Loucy (cell line): ENCODE data around the gene GPC1.

Source experiments
- H2AFZ ChIP-seq: fragments of 200-600 bp; sonication (generic); 2 replicates; pipeline ENCODE4 v1.6.0; 2016; ENCODE audit warnings: antibody characterized with exemption, mild to moderate bottlenecking, low read length, moderate library complexity
- H3F3A ChIP-seq: fragments of 200-600 bp; 2 replicates; pipeline ENCODE4 v1.6.0; 2016; ENCODE audit warnings: antibody characterized with exemption, low read depth, mild to moderate bottlenecking
- H3K27me3 ChIP-seq: fragments of 200-600 bp; sonication (generic); 2 replicates; pipeline ENCODE4 v1.6.1; 2014; ENCODE audit warnings: low read length, mild to moderate bottlenecking; ENCODE audit not compliant: insufficient read depth, poor library complexity, severe bottlenecking
- H3K36me3 ChIP-seq: fragments of 200-600 bp; sonication (generic); 2 replicates; pipeline ENCODE4 v1.6.1; 2016; ENCODE audit warnings: low read length; ENCODE audit not compliant: insufficient read depth
- H3K4me1 ChIP-seq: fragments of 200-600 bp; sonication (generic); 2 replicates; pipeline ENCODE4 v1.5.1; 2014; ENCODE audit warnings: low read length, mild to moderate bottlenecking; ENCODE audit not compliant: insufficient read depth, poor library complexity, severe bottlenecking
- H3K4me2 ChIP-seq: fragments of 200-600 bp; sonication (generic); 2 replicates; pipeline ENCODE4 v1.6.0; 2014; ENCODE audit warnings: antibody characterized with exemption, low read length, low read depth, mild to moderate bottlenecking; ENCODE audit not compliant: poor library complexity, severe bottlenecking
- H3K4me3 ChIP-seq: fragments of 200-600 bp; sonication (generic); 2 replicates; pipeline ENCODE4 v1.5.1; 2014; ENCODE audit warnings: low read length, mild to moderate bottlenecking, mixed read lengths; ENCODE audit not compliant: poor library complexity, severe bottlenecking
- H3K79me2 ChIP-seq: fragments of 200-600 bp; sonication (generic); 2 replicates; pipeline ENCODE4 v1.6.1; 2014; ENCODE audit warnings: low read length; ENCODE audit not compliant: insufficient read depth
- H3K9ac ChIP-seq: fragments of 200-600 bp; sonication (generic); 2 replicates; pipeline ENCODE4 v1.6.0; 2014; ENCODE audit warnings: mild to moderate bottlenecking, low read depth, low read length, moderate library complexity; ENCODE audit not compliant: poor library complexity, severe bottlenecking
- H3K9me2 ChIP-seq: fragments of 200-600 bp; sonication (generic); replicated peaks from 2 replicates; pipeline ENCODE4 v1.6.1; 2016; ENCODE audit warnings: low read depth, low read length, mixed read lengths
- H3K9me3 ChIP-seq: fragments of 200-600 bp; sonication (generic); 2 replicates; pipeline ENCODE4 v1.6.1; 2014; ENCODE audit warnings: mild to moderate bottlenecking, antibody characterized with exemption, low read length, low read depth; ENCODE audit not compliant: insufficient read depth
- H4K20me1 ChIP-seq: fragments of 200-600 bp; sonication (generic); 2 replicates; pipeline ENCODE4 v1.6.0; 2014; ENCODE audit warnings: antibody characterized with exemption, low read length, mild to moderate bottlenecking; ENCODE audit not compliant: insufficient read depth, poor library complexity, severe bottlenecking
- CTCF ChIP-seq: fragments of 200-600 bp; sonication (generic); conservative IDR thresholded peaks from 2 replicates; pipeline ENCODE4 v1.5.1; 2014; ENCODE audit warnings: mild to moderate bottlenecking, antibody characterized with exemption, low read length
- EZH2phosphoT487 ChIP-seq: fragments of 200-600 bp; IDR thresholded peaks from 2 replicates; pipeline ENCODE4 v1.6.1; 2018; ENCODE audit warnings: antibody characterized with exemption, mild to moderate bottlenecking, moderate library complexity, borderline replicate concordance

The GPC1 gene

GRCh38 chr2:240453461-240454105 is 18.1 kb downstream of the GPC1 start:
- Histone ChIP-seq H3K9ac (no peak overlapping the region), H3K4me3 (no peak overlapping the region), H3K9me2 (no peaks in the 10 kb centered on the region), H2AFZ (no peak overlapping the region), H3K4me2 (no peak overlapping the region), H3F3A (no peaks in the 10 kb centered on the region), H4K20me1 (no peaks in the 10 kb centered on the region), H3K79me2 (no peaks in the 10 kb centered on the region), H3K36me3 (no peaks in the 10 kb centered on the region), H3K27me3 (no peaks in the 10 kb centered on the region), H3K4me1 (no peaks in the 10 kb centered on the region), H3K9me3 (no peaks in the 10 kb centered on the region)
- no peak for TF ChIP-seq EZH2phosphoT487
- TF ChIP-seq CTCF: no peak

GRCh38 chr2:240454106-240454901 is 18.8 kb downstream of the GPC1 start:
- Histone ChIP-seq H3K79me2 (no peaks in the 10 kb centered on the region), H3K9ac (no peak overlapping the region), H3K27me3 (no peaks in the 10 kb centered on the region), H3K4me1 (no peaks in the 10 kb centered on the region), H3K9me2 (no peaks in the 10 kb centered on the region), H3K9me3 (no peaks in the 10 kb centered on the region), H3K4me2 (no peak overlapping the region), H3K4me3 (no peak overlapping the region), H4K20me1 (no peaks in the 10 kb centered on the region), H3F3A (no peaks in the 10 kb centered on the region), H3K36me3 (no peaks in the 10 kb centered on the region), H2AFZ (no peak overlapping the region)
- no peak for TF ChIP-seq CTCF
- no peak for TF ChIP-seq EZH2phosphoT487

GRCh38 chr2:240455272-240455646 is 19.8 kb downstream of the GPC1 start:
- Histone ChIP-seq H3K9ac (no peak overlapping the region), H3K4me2 (no peak overlapping the region), H3F3A (no peaks in the 10 kb centered on the region), H3K9me2 (no peaks in the 10 kb centered on the region), H3K4me1 (no peaks in the 10 kb centered on the region), H3K9me3 (no peaks in the 10 kb centered on the region), H2AFZ (no peak overlapping the region), H3K79me2 (no peaks in the 10 kb centered on the region), H3K27me3 (no peaks in the 10 kb centered on the region), H4K20me1 (no peaks in the 10 kb centered on the region), H3K36me3 (no peaks in the 10 kb centered on the region), H3K4me3 (no peak overlapping the region)
- TF ChIP-seq CTCF (no peak), EZH2phosphoT487 (no peak)
